Measurements from ENCODE around the gene TGM3. TPM values are rescaled to one million over a fixed set of nuclear protein-coding genes. Genes with fewer than 3 reads are reported as not detected.

Gene TGM3
- total and polyA plus RNA-seq, 2 of the 4 experiments (the other 2 are of a cell fraction) = not detected

- H3K9me1 ChIP-seq (ENCODE audit: insufficient read depth, low read length) = no peaks in the 10 kb centered on the region
- H2AK9ac ChIP-seq (replicated peaks; ENCODE audit: low read depth, low read length, poor library complexity) = no peak overlapping the region
- no peak overlapping the region for H3K18ac ChIP-seq (ENCODE audit: low read depth, low read length)
- no peak overlapping the region for H2BK5ac ChIP-seq (ENCODE audit: low read depth, low read length, poor library complexity, severe bottlenecking)
- no TSS peak for BruUV-seq (replicated peaks)
- H3K4me2 ChIP-seq (ENCODE audit: low read depth, low read length) = no peak overlapping the region
- H3K27ac ChIP-seq (ENCODE audit: insufficient read depth, low read length) = no peak overlapping the region
- no peak for TF ChIP-seq MAFK (IDR thresholded peaks at IDR 0.05; ENCODE audit: low read depth, low read length)
- TF ChIP-seq ELK1 (IDR thresholded peaks at IDR 0.05; ENCODE audit: borderline replicate concordance, low read depth, low read length) = no peak
- TF ChIP-seq RCOR1 (IDR thresholded peaks at IDR 0.05; ENCODE audit: insufficient replicate concordance, low read length) = no peak
- no peak for TF ChIP-seq MAZ (IDR thresholded peaks at IDR 0.05; ENCODE audit: borderline replicate concordance, low read depth, low read length)
- no peak for TF ChIP-seq CEBPB (IDR thresholded peaks at IDR 0.05; ENCODE audit: low read depth, low read length)
- no peak for TF ChIP-seq POLR2A (IDR thresholded peaks at IDR 0.05; ENCODE audit: low read depth, low read length)
- no peak for TF ChIP-seq NFE2L2 (IDR thresholded peaks at IDR 0.05; ENCODE audit: low read depth, low read length)
- TF ChIP-seq CHD1 (IDR thresholded peaks at IDR 0.05; ENCODE audit: low read depth, low read length) = no peak
- H3K14ac ChIP-seq (replicated peaks; ENCODE audit: low read depth, low read length) = no peak overlapping the region
- no peak for ATAC-seq (ENCODE audit: low read depth)
- in situ Hi-C loops (cut with MboI; ENCODE audit: low sequenced_read_pairs) (no loop called here), intact Hi-C loops (cut with micrococcal nuclease) (no loop called here), dilution Hi-C loops (cut with HindIII; ENCODE audit: low sequenced_read_pairs, unreplicated experiment) (no loop called here)
- no peak overlapping the region for H2BK120ac ChIP-seq (ENCODE audit: low read depth, low read length)
- no peak overlapping the region for H3K23ac ChIP-seq (ENCODE audit: low read depth, low read length)
- H3K4me1 ChIP-seq (ENCODE audit: control insufficient read depth, insufficient read depth, low read length) = no peaks in the 10 kb centered on the region
- no peaks in the 10 kb centered on the region for H3K9me3 ChIP-seq (ENCODE audit: control insufficient read depth, insufficient read depth, low read length)
- H3K56ac ChIP-seq (ENCODE audit: extremely low read depth, insufficient read depth, low read length) = no peak overlapping the region
- no peaks in the 10 kb centered on the region for H3K36me3 ChIP-seq (ENCODE audit: control insufficient read depth, insufficient read depth, low read length)
- no peak overlapping the region for H3K9ac ChIP-seq (ENCODE audit: low read depth, low read length)
- no peak overlapping the region for H3K4ac ChIP-seq (ENCODE audit: low read depth, low read length)
- no peak overlapping the region for H2BK15ac ChIP-seq (ENCODE audit: low read depth, low read length)
- WGBS, 2 experiments (ENCODE audit: extremely low coverage in 2 of 2, insufficient read length in 1 of 2) = no CpG with 5 or more reads among the region's 1 CpG
- no peak overlapping the region for H4K91ac ChIP-seq (ENCODE audit: insufficient read depth, low read depth, low read length)
- H4K20me1 ChIP-seq (ENCODE audit: insufficient read depth, low read length) = no peaks in the 10 kb centered on the region
- no peak overlapping the region for H2AFZ ChIP-seq (replicated peaks; ENCODE audit: low read length, poor library complexity)
- H3K79me1 ChIP-seq (ENCODE audit: low read depth in 1 of 2, low read length in 2 of 2) = no peaks in the 10 kb centered on the region
- H4K8ac ChIP-seq (ENCODE audit: low read depth in 2 of 2, low read length in 2 of 2) = no peak overlapping the region
- DNase-seq = no peak
- no peak overlapping the region for H3K4me3 ChIP-seq (ENCODE audit: insufficient read depth, low read depth, low read length)
- no peak overlapping the region for H2BK20ac ChIP-seq (ENCODE audit: low read depth, low read length)
- H3K27me3 ChIP-seq (ENCODE audit: control insufficient read depth, insufficient read depth, low read length) = peaks cover 6% of the 10 kb centered on the region; the same call in 1 of the 2 replicates
- CTCF ChIA-PET = no interaction called here
- no peak overlapping the region for H4K5ac ChIP-seq (ENCODE audit: low read depth, low read length)
- POLR2A ChIA-PET (ENCODE audit: unreplicated experiment) = no interaction called here
- H2AK5ac ChIP-seq (ENCODE audit: low read depth, low read length) = no peak overlapping the region
These were observed 41.5 kb upstream of the TGM3 start for GRCh38 chr20:2254333-2254732.
